ENCODE measurements around the gene EVI5.

DNA sequence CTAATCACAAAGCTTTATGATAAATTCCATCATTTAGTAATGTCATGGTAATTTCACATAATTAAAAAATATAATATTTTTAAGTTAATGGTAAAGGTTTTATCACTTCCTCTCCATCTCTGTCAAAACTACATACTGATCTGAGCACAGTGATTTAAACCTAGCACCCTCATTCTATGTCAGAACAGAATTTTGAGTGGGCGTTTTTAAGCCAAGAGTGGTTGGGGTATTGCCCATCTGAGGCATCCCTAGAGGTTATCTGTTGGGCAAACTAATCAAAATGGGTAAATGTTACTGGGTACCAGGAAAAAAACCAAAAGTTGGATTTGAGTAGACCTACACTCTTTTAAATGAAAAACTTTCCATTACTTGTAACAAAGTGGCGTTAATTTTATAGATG lies 197.5 kb downstream of the EVI5 start:
- TF ChIP-seq, protein P1, sequence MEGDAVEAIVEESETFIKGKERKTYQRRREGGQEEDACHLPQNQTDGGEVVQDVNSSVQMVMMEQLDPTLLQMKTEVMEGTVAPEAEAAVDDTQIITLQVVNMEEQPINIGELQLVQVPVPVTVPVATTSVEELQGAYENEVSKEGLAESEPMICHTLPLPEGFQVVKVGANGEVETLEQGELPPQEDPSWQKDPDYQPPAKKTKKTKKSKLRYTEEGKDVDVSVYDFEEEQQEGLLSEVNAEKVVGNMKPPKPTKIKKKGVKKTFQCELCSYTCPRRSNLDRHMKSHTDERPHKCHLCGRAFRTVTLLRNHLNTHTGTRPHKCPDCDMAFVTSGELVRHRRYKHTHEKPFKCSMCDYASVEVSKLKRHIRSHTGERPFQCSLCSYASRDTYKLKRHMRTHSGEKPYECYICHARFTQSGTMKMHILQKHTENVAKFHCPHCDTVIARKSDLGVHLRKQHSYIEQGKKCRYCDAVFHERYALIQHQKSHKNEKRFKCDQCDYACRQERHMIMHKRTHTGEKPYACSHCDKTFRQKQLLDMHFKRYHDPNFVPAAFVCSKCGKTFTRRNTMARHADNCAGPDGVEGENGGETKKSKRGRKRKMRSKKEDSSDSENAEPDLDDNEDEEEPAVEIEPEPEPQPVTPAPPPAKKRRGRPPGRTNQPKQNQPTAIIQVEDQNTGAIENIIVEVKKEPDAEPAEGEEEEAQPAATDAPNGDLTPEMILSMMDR (IDR thresholded peaks at IDR 0.05 in 2 of 3, conservative IDR thresholded peaks at IDR 0.05 in 1 of 3; ENCODE audit: control insufficient read depth in 2 of 3, extremely low read depth in 1 of 3, insufficient read depth in 1 of 3, low read depth in 3 of 3, low read length in 3 of 3) = no peak
- TF ChIP-seq SPI1 (IDR thresholded peaks at IDR 0.05; ENCODE audit: borderline replicate concordance, insufficient read depth, low read depth, low read length) (peak; percentile 53; the same call in 1 of the 2 replicates), ASH2L (IDR thresholded peaks at IDR 0.05; ENCODE audit: borderline replicate concordance, low read depth) (no peak), EP300 (IDR thresholded peaks at IDR 0.05; ENCODE audit: borderline replicate concordance in 1 of 2, control insufficient read depth in 1 of 2, low read depth in 2 of 2, low read length in 2 of 2) (peak; percentile 63 to 64; a peak in 3 of 4 replicates), POLR2A (IDR thresholded peaks at IDR 0.05; ENCODE audit: low read depth, low read length) (no peak)
